T-cell (primary cell): Measurements from ENCODE around the gene RP2. TPM values are rescaled to one million over a fixed set of nuclear protein-coding genes. Genes with fewer than 3 reads are reported as not detected.
A peak's percentile ranks its signal among the peaks of the same experiment; 100 is the strongest.

Experiments used
- ATAC-seq, 4 experiments: fragments of 200-7000 bp in 3 of 4; fragments of 150-1000 bp in 1 of 4; cut with Tn5 transposase; replicated peaks in 1 of 4; 1 replicate in 3 of 4; 2 replicates in 1 of 4; pipeline ENCODE4 v1.10.0; 2021; ENCODE audit warnings: moderate library complexity in 3 of 4, mild to moderate bottlenecking in 2 of 4, moderate number of reproducible peaks in 1 of 4
- CTCF ChIA-PET, 2 donors: fragments of 300-600 bp; sonication (Branson Sonifier 250); formaldehyde crosslinking; loops; one replicate each; lab custom pipeline; 2022; ENCODE audit warnings: antibody characterized with exemption in 2 of 2; lab: Charles Lee
- POLR2A ChIA-PET, 2 donors: fragments of 300-600 bp; sonication (Branson Sonifier 250); formaldehyde crosslinking; loops; one replicate each; lab custom pipeline; 2022; ENCODE audit warnings: antibody characterized with exemption in 2 of 2; lab: Charles Lee
- DNase-seq, 35 experiments: peaks; one replicate each; pipeline versions ENCODE4 v3.0.0 to v3.0.0-alpha.2; 2013 to 2023
- H3K27ac ChIP-seq: one replicate; pipeline ENCODE4 v1.5.1; 2013; ENCODE audit warnings: low read length
- H3K27me3 ChIP-seq, 2 experiments: replicated peaks in 1 of 2; 1 replicate in 1 of 2; 2 replicates in 1 of 2; pipeline versions ENCODE4 v1.6.1 to v1.7.0; 2013; ENCODE audit warnings: low read length in 1 of 2, mixed read lengths in 1 of 2; ENCODE audit not compliant: control insufficient read depth in 2 of 2, insufficient read depth in 2 of 2; ENCODE audit errors: extremely low read depth in 1 of 2
- H3K36me3 ChIP-seq, 2 donors: 1 replicate in 1 of 2; 2 replicates in 1 of 2; pipeline versions ENCODE4 v1.6.1 to v1.7.0; 2013; ENCODE audit warnings: low read length in 1 of 2; ENCODE audit not compliant: control insufficient read depth in 2 of 2, insufficient read depth in 1 of 2; ENCODE audit errors: extremely low read depth in 1 of 2
- H3K4me1 ChIP-seq, 2 experiments: 1 replicate in 1 of 2; 2 replicates in 1 of 2; pipeline versions ENCODE4 v1.6.1 to v1.7.0; 2013; ENCODE audit warnings: low read length in 2 of 2, mixed read lengths in 1 of 2; ENCODE audit not compliant: insufficient read depth in 2 of 2, control insufficient read depth in 1 of 2; ENCODE audit errors: extremely low read depth in 1 of 2
- H3K4me3 ChIP-seq, 2 donors: 1 replicate in 1 of 2; 2 replicates in 1 of 2; pipeline versions ENCODE4 v1.5.1 to v1.7.0; 2013; ENCODE audit warnings: mild to moderate bottlenecking in 2 of 2, low read length in 1 of 2, moderate library complexity in 1 of 2; ENCODE audit not compliant: control insufficient read depth in 1 of 2; ENCODE audit errors: extremely low read depth in 1 of 2
- H3K9me3 ChIP-seq: 2 replicates; pipeline ENCODE4 v1.7.0; 2013
- H3K27ac Mint-ChIP-seq, 2 donors: one replicate each; pipeline ENCODE4 v1.8.0; 2020 to 2021; ENCODE audit warnings: mild to moderate bottlenecking in 2 of 2, mixed read lengths in 2 of 2
- H3K27me3 Mint-ChIP-seq, 2 donors: one replicate each; pipeline ENCODE4 v1.8.0; 2021 to 2022; ENCODE audit warnings: mixed read lengths in 2 of 2
- H3K36me3 Mint-ChIP-seq: one replicate; pipeline ENCODE4 v1.8.0; 2021; ENCODE audit warnings: mixed read lengths
- H3K4me1 Mint-ChIP-seq, 3 donors: one replicate each; pipeline ENCODE4 v1.8.0; 2020 to 2022; ENCODE audit warnings: mixed read lengths in 3 of 3, mild to moderate bottlenecking in 1 of 3
- H3K4me3 Mint-ChIP-seq, 3 donors: one replicate each; pipeline ENCODE4 v1.8.0; 2020 to 2022; ENCODE audit warnings: mild to moderate bottlenecking in 3 of 3, mixed read lengths in 3 of 3, moderate library complexity in 3 of 3
- H3K9me3 Mint-ChIP-seq, 3 donors: one replicate each; pipeline ENCODE4 v1.8.0; 2020 to 2022; ENCODE audit warnings: mixed read lengths in 3 of 3
- WGBS: methylation state at CpG from one replicate; pipeline ENCODE4 v1.1.5; 2013; ENCODE audit warnings: missing lambda C conversion rate; ENCODE audit not compliant: insufficient coverage; 5-methylcytosine and 5-hydroxymethylcytosine counted together
- total RNA-seq, 35 experiments: library from RNA in 6 of 35; stranded (reverse) in 6 of 35; fragments of 120-200 nt in 1 of 35; gene quantifications; one replicate each; pipeline versions ENCODE4 v1.2.1 to v1.2.4 and lab custom pipeline; 2013 to 2026

RP2 gene
- total RNA-seq (1 to 10 TPM; 3.5 to 7.2 (median 6.7) TPM), total RNA-seq (lab: John Stamatoyannopoulos, UW) (12.7 to 29.8 (median 18.0) reads per million in 29 experiments)
- 7.7 TPM for total RNA-seq (2013)

- peak within 1 kb of the TSS; percentile 65 to 96 for H3K4me3 ChIP-seq
- Mint-ChIP-seq H3K36me3 (no peaks in the 10 kb centered on the region), H3K27ac (peak within 1 kb of the TSS; percentile 90 to 92), H3K4me1 (peaks cover 15 to 25% (median 16%) of the 10 kb centered on the region in 3 donors), H3K27me3 (peaks cover 0 to 5% of the 10 kb centered on the region in 2 donors), H3K9me3 (no peaks in the 10 kb centered on the region), H3K4me3 (peak within 1 kb of the TSS; percentile 95 to 99 (median 98))
- 0% methylated on average over 28 of the region's 71 CpGs for WGBS
- no peaks in the 10 kb centered on the region for H3K9me3 ChIP-seq
- no peaks in the 10 kb centered on the region for H3K27me3 ChIP-seq
- ATAC-seq: peak; percentile 97 to 98 (median 97)
- peaks cover 0 to 12% of the 10 kb centered on the region in 2 experiments for H3K4me1 ChIP-seq
- H3K27ac ChIP-seq: peak within 1 kb of the TSS; percentile 72
- CTCF ChIA-PET: no interaction called here
- H3K36me3 ChIP-seq: no peaks in the 10 kb centered on the region
- peak; percentile 67 to 88 (median 79) for DNase-seq
- POLR2A ChIA-PET: interaction anchor here (0.6 kb wide), 2 partner anchors 12 to 293 kb away, joined by 3 to 4 read pairs; no protein-coding TSS in a partner anchor
These were observed at the start of gene RP2 for GRCh38 chrX:46836701-46837557. Gene RP2, plus strand, starts transcription at chrX:46837043. Its CDS starts 58 bp downstream, at chrX:46837101.

DNA sequence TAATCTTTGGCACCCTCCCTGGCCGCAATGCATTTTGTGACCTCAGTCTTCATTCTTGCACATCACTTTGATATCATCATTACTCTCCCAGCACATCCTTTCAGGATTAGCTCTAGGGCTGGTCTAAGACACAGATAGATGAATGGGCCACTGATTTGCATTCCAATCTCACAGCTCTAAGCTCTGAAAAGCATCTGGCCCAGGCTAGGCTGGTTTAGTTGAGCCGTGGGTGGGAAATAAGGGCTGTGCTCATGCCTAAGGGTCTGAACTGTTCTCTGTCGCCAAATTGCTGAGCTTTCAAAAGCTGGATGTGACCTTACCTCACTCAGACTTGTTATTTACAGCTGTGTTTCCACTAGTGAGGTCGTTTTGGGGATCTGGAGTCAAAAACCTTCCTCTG is 47.9 kb upstream of the RP2 start:
- Mint-ChIP-seq H3K4me3 (no peak overlapping the region), H3K4me1 (peaks cover 0 to 16% (median 10%) of the 10 kb centered on the region in 3 donors), H3K9me3 (no peaks in the 10 kb centered on the region), H3K27me3 (no peaks in the 10 kb centered on the region), H3K36me3 (no peaks in the 10 kb centered on the region), H3K27ac (no peak overlapping the region)
- DNase-seq: no peak
- Histone ChIP-seq H3K9me3 (no peaks in the 10 kb centered on the region), H3K27ac (no peak overlapping the region), H3K36me3 (no peaks in the 10 kb centered on the region), H3K4me3 (no peak overlapping the region), H3K4me1 (no peaks in the 10 kb centered on the region), H3K27me3 (no peaks in the 10 kb centered on the region)
- ChIA-PET POLR2A (no interaction called here), CTCF (no interaction called here)
- WGBS: no CpG with 5 or more reads among the region's 4 CpGs
- no peak for ATAC-seq

DNA sequence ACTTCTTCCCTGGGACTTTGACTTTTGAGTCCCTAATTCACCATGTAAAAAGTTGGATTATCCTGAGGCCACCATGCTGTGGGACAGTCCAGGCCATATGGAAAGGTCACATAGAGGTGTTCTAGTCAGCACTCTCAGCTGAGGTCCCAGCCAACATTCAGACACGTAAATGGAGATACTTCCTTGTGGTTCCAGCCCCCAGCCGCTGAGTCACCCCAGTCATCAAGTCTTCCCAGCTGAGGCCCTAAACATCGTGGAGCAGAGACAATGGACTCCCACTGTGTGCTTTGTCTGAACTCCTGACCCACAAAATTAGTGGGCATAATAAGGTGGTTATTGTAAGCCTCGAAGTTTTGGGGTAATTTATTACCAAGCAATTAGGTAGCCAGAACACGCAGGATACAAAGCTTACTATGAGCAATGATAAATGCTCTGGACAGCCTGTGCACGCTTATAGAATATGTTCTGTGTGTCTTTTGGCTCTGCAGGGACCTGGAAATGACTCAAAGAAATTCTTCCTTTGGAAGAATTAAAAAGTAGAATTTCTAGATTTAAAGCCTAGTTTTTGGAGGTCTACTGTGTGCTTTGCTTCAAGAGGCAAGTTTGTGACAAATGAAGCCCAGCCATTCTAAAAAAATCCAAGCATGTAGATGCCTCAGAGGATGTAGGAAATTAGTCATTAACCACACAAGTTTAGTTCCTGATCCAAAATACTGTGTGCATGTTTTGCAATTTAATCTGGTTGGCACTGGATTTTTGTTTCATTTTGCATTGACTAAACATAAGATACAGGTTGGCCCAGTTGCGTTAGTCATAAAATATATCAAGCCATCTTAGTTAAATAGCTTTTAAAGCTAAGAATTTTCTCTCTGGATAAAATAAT is 44.7 kb upstream of the RP2 start:
- H3K4me3 ChIP-seq: no peak overlapping the region
- H3K9me3 ChIP-seq: no peaks in the 10 kb centered on the region
- H3K4me1 ChIP-seq: no peaks in the 10 kb centered on the region
- H3K27ac ChIP-seq: no peak overlapping the region
- no peaks in the 10 kb centered on the region for H3K36me3 Mint-ChIP-seq
- peak overlapping the region; percentile 43 to 44 for H3K27ac Mint-ChIP-seq
- H3K4me1 Mint-ChIP-seq: peaks cover 0 to 16% (median 10%) of the 10 kb centered on the region in 3 donors
- ChIA-PET CTCF (no interaction called here), POLR2A (no interaction called here)
- WGBS: 83% methylated on average over 2 of the region's 7 CpGs
- no peaks in the 10 kb centered on the region for H3K27me3 ChIP-seq
- peak overlapping the region in 1 of 3 donors; percentile 21 for H3K4me3 Mint-ChIP-seq
- DNase-seq (peak in 1 of 35 experiments; percentile 0), ATAC-seq (peak in 2 of 4 experiments; percentile 33 to 55)
- no peaks in the 10 kb centered on the region for H3K36me3 ChIP-seq
- H3K9me3 Mint-ChIP-seq: no peaks in the 10 kb centered on the region
- no peaks in the 10 kb centered on the region for H3K27me3 Mint-ChIP-seq

GRCh38 chrX:46792810-46793188 is 44.0 kb upstream of the RP2 start:
- ATAC-seq: no peak
- H3K27ac Mint-ChIP-seq: peak overlapping the region; percentile 43 to 44
- no peak overlapping the region for H3K4me3 ChIP-seq

DNA sequence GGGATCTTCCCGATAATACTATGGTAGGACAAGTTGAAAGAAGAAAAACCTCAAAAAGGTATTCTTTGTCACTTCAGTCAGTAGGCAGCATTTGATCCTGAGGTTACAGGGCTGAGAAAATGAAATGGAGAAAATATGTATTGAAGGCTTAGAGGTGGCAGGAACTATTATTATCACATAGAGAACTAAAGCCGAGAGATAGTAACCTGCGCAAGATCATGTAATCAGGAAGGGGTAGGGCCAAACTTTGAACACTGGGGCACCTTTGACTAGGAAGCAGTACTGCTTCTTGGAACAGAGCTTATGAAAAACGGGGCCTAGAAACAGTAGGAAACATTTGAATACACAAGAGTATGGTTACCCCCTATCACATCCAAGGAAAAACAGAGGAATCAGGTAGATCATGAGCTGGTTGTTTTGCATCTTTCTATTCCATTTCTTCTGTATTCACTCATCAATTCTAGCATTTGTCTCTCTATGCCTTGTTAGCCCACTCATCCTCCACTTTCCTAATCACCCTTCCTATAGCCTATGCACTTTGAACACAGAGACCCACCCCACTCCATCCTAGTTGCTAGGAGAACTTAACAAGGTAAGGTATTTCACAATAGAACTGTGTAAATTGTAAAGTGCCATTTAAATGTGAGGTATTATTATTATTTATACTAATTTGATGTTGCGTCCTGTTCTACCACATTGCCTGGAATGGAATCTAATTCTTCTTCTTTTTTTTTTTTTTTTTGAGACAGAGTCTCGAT is 43.3 kb upstream of the RP2 start:
- ChIA-PET CTCF (no interaction called here), POLR2A (no interaction called here)
- Mint-ChIP-seq H3K4me1 (peaks cover 0 to 16% (median 10%) of the 10 kb centered on the region in 3 donors), H3K4me3 (no peak overlapping the region), H3K27me3 (no peaks in the 10 kb centered on the region), H3K36me3 (no peaks in the 10 kb centered on the region), H3K27ac (no peak overlapping the region), H3K9me3 (no peaks in the 10 kb centered on the region)
- WGBS: no CpG with 5 or more reads among the region's 6 CpGs
- H3K27ac ChIP-seq: no peak overlapping the region
- no peak for ATAC-seq
- no peaks in the 10 kb centered on the region for H3K9me3 ChIP-seq
- H3K27me3 ChIP-seq: no peaks in the 10 kb centered on the region
- DNase-seq: no peak
- no peaks in the 10 kb centered on the region for H3K36me3 ChIP-seq
- H3K4me1 ChIP-seq: no peaks in the 10 kb centered on the region
- H3K4me3 ChIP-seq: no peak overlapping the region

More at GRCh38 chrX:46792810-46793188, 44.0 kb upstream of the RP2 start:
- no peaks in the 10 kb centered on the region for H3K9me3 ChIP-seq
- no CpG with 5 or more reads among the region's 4 CpGs for WGBS
- DNase-seq: no peak
- H3K9me3 Mint-ChIP-seq: no peaks in the 10 kb centered on the region
- no peak overlapping the region for H3K27ac ChIP-seq
- H3K4me1 Mint-ChIP-seq: peaks cover 0 to 16% (median 10%) of the 10 kb centered on the region in 3 donors
- peak overlapping the region in 1 of 3 donors; percentile 21 for H3K4me3 Mint-ChIP-seq
- ChIA-PET POLR2A (no interaction called here), CTCF (no interaction called here)
- no peaks in the 10 kb centered on the region for H3K36me3 ChIP-seq
- H3K27me3 Mint-ChIP-seq: no peaks in the 10 kb centered on the region
- no peaks in the 10 kb centered on the region for H3K4me1 ChIP-seq
- H3K36me3 Mint-ChIP-seq: no peaks in the 10 kb centered on the region
- no peaks in the 10 kb centered on the region for H3K27me3 ChIP-seq
